MCF 10A (cell line): Measurements from ENCODE around the gene INTS3. TPM values are rescaled to one million over a fixed set of nuclear protein-coding genes. Genes with fewer than 3 reads are reported as not detected.

Experiments
- BruUV-seq: library from RNA; stranded (reverse); fragments of 400-500 nt; replicated peaks from 2 replicates; lab custom pipeline; 2021; lab: Mats Ljungman, UMichigan
- CTCF ChIA-PET: fragments of 300-600 bp; sonication (Branson Sonifier 250); formaldehyde crosslinking; extraction: SDS; loops from one replicate; lab custom pipeline; 2021; ENCODE audit warnings: antibody characterized with exemption, inconsistent platforms; lab: Yijun Ruan, JAX
- POLR2A ChIA-PET: fragments of 300-600, 350-650 bp; sonication (Branson Sonifier 250); formaldehyde crosslinking; extraction: SDS; loops from one replicate; lab custom pipeline; 2020; ENCODE audit warnings: antibody characterized with exemption, inconsistent platforms; lab: Yijun Ruan, JAX
- DNase-seq: peaks from one replicate; pipeline ENCODE4 v3.0.0-alpha.2; 2018; ENCODE audit not compliant: unreplicated experiment
- H3K27ac Mint-ChIP-seq: one replicate; pipeline ENCODE4 v1.8.0; 2022; ENCODE audit warnings: mild to moderate bottlenecking, low read depth, mixed read lengths; ENCODE audit not compliant: unreplicated experiment
- H3K27me3 Mint-ChIP-seq: one replicate; pipeline ENCODE4 v1.8.0; 2022; ENCODE audit warnings: mixed read lengths; ENCODE audit not compliant: insufficient read depth, unreplicated experiment
- H3K36me3 Mint-ChIP-seq: one replicate; pipeline ENCODE4 v1.8.0; 2022; ENCODE audit warnings: mild to moderate bottlenecking, moderate library complexity, mixed read lengths; ENCODE audit not compliant: insufficient read depth, unreplicated experiment
- H3K4me1 Mint-ChIP-seq: one replicate; pipeline ENCODE4 v1.8.0; 2022; ENCODE audit warnings: mixed read lengths; ENCODE audit not compliant: insufficient read depth, unreplicated experiment
- H3K4me3 Mint-ChIP-seq: one replicate; pipeline ENCODE4 v1.8.0; 2022; ENCODE audit warnings: mild to moderate bottlenecking, moderate library complexity, mixed read lengths; ENCODE audit not compliant: unreplicated experiment
- H3K9me3 Mint-ChIP-seq: one replicate; pipeline ENCODE4 v1.8.0; 2022; ENCODE audit warnings: mixed read lengths; ENCODE audit not compliant: unreplicated experiment
- CTCF ChIP-seq: fragments of 200-600 bp; IDR thresholded peaks from one replicate; pipeline ENCODE4 v1.8.0; 2022; ENCODE audit warnings: antibody characterized with exemption, mild to moderate bottlenecking; ENCODE audit not compliant: unreplicated experiment
- intact Hi-C: fragments of 100-400 bp; cut with micrococcal nuclease; formaldehyde crosslinking; loops from 2 replicates; pipeline ENCODE4 v1.14.1; 2022
- total RNA-seq: library from RNA; stranded (reverse); gene quantifications from 2 replicates; pipeline ENCODE4 v1.2.3, GENCODE V29; 2022

INTS3 gene
- total RNA-seq, 1 experiment from 2014 or later = 68.7 TPM

- no peaks in the 10 kb centered on the region for H3K27me3 Mint-ChIP-seq
- no TSS peak for BruUV-seq
- no peak for TF ChIP-seq CTCF
- no peak overlapping the region for H3K27ac Mint-ChIP-seq
- H3K36me3 Mint-ChIP-seq = no peaks in the 10 kb centered on the region
- H3K4me1 Mint-ChIP-seq = peaks cover 29% of the 10 kb centered on the region
- no peak for DNase-seq
- H3K4me3 Mint-ChIP-seq = no peak overlapping the region
- H3K9me3 Mint-ChIP-seq = no peaks in the 10 kb centered on the region
- ChIA-PET CTCF (interaction anchor here (0.7 to 3.0 kb wide), 3 partner anchors 117 to 152 kb away, joined by 3 to 11 read pairs (median 3); partner anchors contain the start of gene DENND4B), POLR2A (interaction anchor here (1.4 to 1.5 kb wide), 2 partner anchors 168 to 196 kb away, joined by 3 to 6 read pairs; partner anchors contain the start of gene RPS27)
- intact Hi-C loops = loop anchor here (5.0 to 10.0 kb wide), 2 partner anchors 390 to 478 kb away; partner anchors contain the start of gene HAX1
Observed at GRCh38 chr1:153794624-153795329, 66.9 kb downstream of the INTS3 start.

- H3K36me3 Mint-ChIP-seq = no peaks in the 10 kb centered on the region
- intact Hi-C loops = loop anchor here (5.0 to 10.0 kb wide), 2 partner anchors 389 to 477 kb away; partner anchors contain the start of gene HAX1
- no peak overlapping the region for H3K27ac Mint-ChIP-seq
- BruUV-seq = no TSS peak
- H3K4me3 Mint-ChIP-seq = no peak overlapping the region
- H3K4me1 Mint-ChIP-seq = peaks cover 25% of the 10 kb centered on the region
- DNase-seq = no peak
- POLR2A ChIA-PET = interaction anchor here (3.7 kb wide), 1 partner anchor 190 kb away, joined by 14 read pairs; the partner anchor contains the start of gene RAB13
- TF ChIP-seq CTCF = no peak
- CTCF ChIA-PET = interaction anchor here (0.7 to 3.2 kb wide), 4 partner anchors 10 to 151 kb away, joined by 3 to 21 read pairs (median 11); partner anchors contain the start of gene DENND4B
- no peaks in the 10 kb centered on the region for H3K27me3 Mint-ChIP-seq
- H3K9me3 Mint-ChIP-seq = no peaks in the 10 kb centered on the region
Observed at GRCh38 chr1:153795330-153795837, 67.5 kb downstream of the INTS3 start.

GRCh38 chr1:153795934-153796785 is 68.3 kb downstream of the INTS3 start:
- no peaks in the 10 kb centered on the region for H3K27me3 Mint-ChIP-seq
- no peak overlapping the region for H3K27ac Mint-ChIP-seq
- POLR2A ChIA-PET = interaction anchor here (1.2 to 3.7 kb wide), 4 partner anchors 127 to 190 kb away, joined by 3 to 14 read pairs (median 12); partner anchors contain the start of genes CREB3L4, GATAD2B and RAB13
- CTCF ChIA-PET = interaction anchor here (0.5 to 3.6 kb wide), 32 partner anchors 9 to 225 kb away, joined by 3 to 80 read pairs (median 5); partner anchors contain the start of genes CREB3L4, DENND4B, JTB and RAB13
- H3K9me3 Mint-ChIP-seq = no peaks in the 10 kb centered on the region
- H3K4me1 Mint-ChIP-seq = peaks cover 22% of the 10 kb centered on the region
- no peaks in the 10 kb centered on the region for H3K36me3 Mint-ChIP-seq
- H3K4me3 Mint-ChIP-seq = no peak overlapping the region
- no peak for TF ChIP-seq CTCF
- no peak for DNase-seq
- intact Hi-C loops = loop anchor here (5.0 to 10.0 kb wide), 2 partner anchors 389 to 476 kb away; partner anchors contain the start of gene HAX1
- no TSS peak for BruUV-seq
